ENCODE measurements around the gene G2E3. TPM values are rescaled to one million over a fixed set of nuclear protein-coding genes. Genes with fewer than 3 reads are reported as not detected.
A peak's percentile ranks its signal among the peaks of the same experiment; 100 is the strongest.

G2E3 gene
- total and polyA plus RNA-seq, 2 donors from 2014 or later = 4.4 to 20.5 TPM

DNA sequence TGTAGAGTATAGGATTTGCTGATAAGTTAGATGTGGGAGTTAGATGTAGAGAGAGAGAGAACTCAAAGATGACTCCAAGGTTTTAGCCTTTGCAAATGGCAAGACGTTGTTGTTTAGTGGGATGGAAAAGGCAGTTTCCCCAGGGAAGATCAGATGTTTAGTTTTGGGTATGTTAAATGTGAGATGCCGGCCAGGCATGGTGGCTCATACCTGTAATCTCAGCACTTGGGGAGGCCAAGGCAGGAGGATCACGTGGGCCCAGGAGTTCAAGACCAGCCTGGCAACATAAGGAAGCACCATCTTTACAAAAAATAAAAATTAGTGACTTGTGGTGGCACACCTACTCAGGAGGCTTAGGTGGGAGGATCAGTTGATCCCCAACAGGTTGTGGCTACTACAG lies 96.7 kb downstream of the G2E3 start:
- intact Hi-C loops (cut with DNase I) = no loop called here
- Histone ChIP-seq H3K4me3 (ENCODE audit: low read length in 3 of 3) (no peak overlapping the region), H3K9ac (ENCODE audit: low read length in 3 of 3) (no peak overlapping the region), H3K4me1 (ENCODE audit: control insufficient read depth in 2 of 3, insufficient read depth in 2 of 3, low read depth in 1 of 3, low read length in 3 of 3) (no peaks in the 10 kb centered on the region), H3K27ac (ENCODE audit: low read depth in 2 of 2, low read length in 2 of 2) (no peak overlapping the region), H3K27me3 (ENCODE audit: control insufficient read depth, insufficient read depth, low read length) (no peaks in the 10 kb centered on the region), H3K36me3 (ENCODE audit: control insufficient read depth in 2 of 3, insufficient read depth in 3 of 3, low read length in 3 of 3) (peaks cover 6 to 25% (median 17%) of the 10 kb centered on the region in 3 donors), H3K9me3 (ENCODE audit: control insufficient read depth in 2 of 3, insufficient read depth in 1 of 3, low read length in 3 of 3) (no peaks in the 10 kb centered on the region)
- DNase-seq = no peak
- FAIRE-seq = no peak
- TF ChIP-seq, protein P1, sequence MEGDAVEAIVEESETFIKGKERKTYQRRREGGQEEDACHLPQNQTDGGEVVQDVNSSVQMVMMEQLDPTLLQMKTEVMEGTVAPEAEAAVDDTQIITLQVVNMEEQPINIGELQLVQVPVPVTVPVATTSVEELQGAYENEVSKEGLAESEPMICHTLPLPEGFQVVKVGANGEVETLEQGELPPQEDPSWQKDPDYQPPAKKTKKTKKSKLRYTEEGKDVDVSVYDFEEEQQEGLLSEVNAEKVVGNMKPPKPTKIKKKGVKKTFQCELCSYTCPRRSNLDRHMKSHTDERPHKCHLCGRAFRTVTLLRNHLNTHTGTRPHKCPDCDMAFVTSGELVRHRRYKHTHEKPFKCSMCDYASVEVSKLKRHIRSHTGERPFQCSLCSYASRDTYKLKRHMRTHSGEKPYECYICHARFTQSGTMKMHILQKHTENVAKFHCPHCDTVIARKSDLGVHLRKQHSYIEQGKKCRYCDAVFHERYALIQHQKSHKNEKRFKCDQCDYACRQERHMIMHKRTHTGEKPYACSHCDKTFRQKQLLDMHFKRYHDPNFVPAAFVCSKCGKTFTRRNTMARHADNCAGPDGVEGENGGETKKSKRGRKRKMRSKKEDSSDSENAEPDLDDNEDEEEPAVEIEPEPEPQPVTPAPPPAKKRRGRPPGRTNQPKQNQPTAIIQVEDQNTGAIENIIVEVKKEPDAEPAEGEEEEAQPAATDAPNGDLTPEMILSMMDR (IDR thresholded peaks at IDR 0.05; ENCODE audit: borderline replicate concordance, extremely low read depth, insufficient read depth) = no peak

DNA sequence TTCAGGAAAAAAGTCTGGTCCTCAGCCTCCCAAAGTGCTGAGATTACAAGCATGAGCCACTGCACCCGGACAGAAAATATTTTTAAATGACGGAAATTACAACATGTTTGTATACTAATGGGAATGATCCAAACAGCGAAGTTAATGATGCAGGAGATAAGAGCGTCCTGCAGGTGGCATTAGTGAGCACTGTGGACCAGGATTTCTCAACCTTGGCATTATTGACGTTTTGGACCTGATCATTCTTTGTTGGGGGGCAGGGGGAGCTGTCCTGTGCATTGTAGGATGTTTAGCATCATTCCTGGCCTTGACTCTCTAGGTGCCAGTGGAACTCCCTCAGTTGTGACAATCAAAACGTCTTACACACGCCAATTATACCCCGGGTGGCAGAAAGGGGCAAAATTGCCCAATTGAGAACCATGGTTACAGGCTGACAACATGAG lies 97.3 kb downstream of the G2E3 start:
- H3K27ac ChIP-seq (ENCODE audit: low read depth in 2 of 2, low read length in 2 of 2) = no peak overlapping the region
- H3K9me3 ChIP-seq (ENCODE audit: control insufficient read depth in 2 of 3, insufficient read depth in 1 of 3, low read length in 3 of 3) = no peaks in the 10 kb centered on the region
- no peak for FAIRE-seq
- no peaks in the 10 kb centered on the region for H3K27me3 ChIP-seq (ENCODE audit: control insufficient read depth, insufficient read depth, low read length)
- peak in 1 of 5 donors; percentile 29 for DNase-seq
- H3K4me1 ChIP-seq (ENCODE audit: control insufficient read depth in 2 of 3, insufficient read depth in 2 of 3, low read depth in 1 of 3, low read length in 3 of 3) = no peaks in the 10 kb centered on the region
- TF ChIP-seq, protein P1 (IDR thresholded peaks at IDR 0.05; ENCODE audit: borderline replicate concordance, extremely low read depth, insufficient read depth) = peak; percentile 62
- intact Hi-C loops (cut with DNase I) = no loop called here
- no peak overlapping the region for H3K9ac ChIP-seq (ENCODE audit: low read length in 3 of 3)
- H3K36me3 ChIP-seq (ENCODE audit: control insufficient read depth in 2 of 3, insufficient read depth in 3 of 3, low read length in 3 of 3) = peaks cover 5 to 24% (median 17%) of the 10 kb centered on the region in 3 donors
- H3K4me3 ChIP-seq (ENCODE audit: low read length in 3 of 3) = no peak overlapping the region

DNA sequence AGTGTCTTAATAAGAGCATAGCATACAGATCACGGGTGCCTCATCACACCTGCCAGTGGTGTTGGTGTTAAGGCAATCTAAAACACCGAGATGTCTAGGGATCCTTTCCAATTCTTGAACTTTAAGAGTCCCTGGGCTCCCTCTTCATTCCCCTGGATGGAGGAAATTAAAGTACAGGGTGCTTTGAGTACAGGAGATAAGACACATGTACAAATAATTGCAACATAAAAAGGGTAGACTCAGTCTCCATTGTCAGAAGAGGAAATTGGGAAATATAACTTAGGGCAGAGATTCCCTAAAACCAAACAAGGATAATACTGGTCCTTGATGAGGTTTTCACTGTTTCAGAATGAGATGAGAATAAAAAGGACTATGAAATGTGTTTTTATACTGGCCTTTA lies 98.1 kb downstream of the G2E3 start:
- Histone ChIP-seq H3K27ac (ENCODE audit: low read depth in 2 of 2, low read length in 2 of 2) (no peak overlapping the region), H3K27me3 (ENCODE audit: control insufficient read depth, insufficient read depth, low read length) (no peaks in the 10 kb centered on the region), H3K4me1 (ENCODE audit: control insufficient read depth in 2 of 3, insufficient read depth in 2 of 3, low read depth in 1 of 3, low read length in 3 of 3) (no peaks in the 10 kb centered on the region), H3K9ac (ENCODE audit: low read length in 3 of 3) (no peak overlapping the region), H3K9me3 (ENCODE audit: control insufficient read depth in 2 of 3, insufficient read depth in 1 of 3, low read length in 3 of 3) (no peaks in the 10 kb centered on the region), H3K4me3 (ENCODE audit: low read length in 3 of 3) (no peak overlapping the region), H3K36me3 (ENCODE audit: control insufficient read depth in 2 of 3, insufficient read depth in 3 of 3, low read length in 3 of 3) (peaks cover 2 to 17% (median 14%) of the 10 kb centered on the region in 3 donors)
- intact Hi-C loops (cut with DNase I) = no loop called here
- no peak for FAIRE-seq
- DNase-seq = no peak
- TF ChIP-seq, protein P1 (IDR thresholded peaks at IDR 0.05; ENCODE audit: borderline replicate concordance, extremely low read depth, insufficient read depth) = no peak

DNA sequence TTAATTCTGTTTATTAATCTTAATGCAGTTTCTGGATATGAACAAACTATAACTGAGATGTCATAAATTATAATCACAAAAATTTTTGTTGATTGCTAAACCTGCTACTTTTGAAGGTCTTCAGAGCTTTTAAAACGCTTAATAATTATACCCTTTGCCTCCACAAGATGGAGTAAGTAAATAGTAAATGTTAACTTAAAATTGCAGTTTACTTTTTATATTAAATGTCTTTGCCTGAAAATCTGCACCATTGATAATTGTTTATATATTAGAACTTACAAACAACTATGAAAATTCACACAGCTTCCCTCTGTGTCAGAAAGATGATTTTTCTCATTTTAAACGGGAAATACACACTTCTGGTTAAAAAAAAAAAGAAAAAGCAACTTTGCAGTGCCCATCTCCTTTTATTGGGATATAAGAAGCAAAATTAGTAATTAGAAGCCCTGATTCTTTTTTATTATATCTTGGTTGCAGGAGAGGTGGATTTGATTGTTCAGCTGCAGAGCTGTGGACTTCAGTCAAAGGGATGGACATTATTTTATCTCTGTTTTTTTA lies 98.7 kb downstream of the G2E3 start:
- no peak overlapping the region for H3K4me3 ChIP-seq (ENCODE audit: low read length in 3 of 3)
- peak in 1 of 5 donors; percentile 13 for DNase-seq
- no peak overlapping the region for H3K27ac ChIP-seq (ENCODE audit: low read depth in 2 of 2, low read length in 2 of 2)
- peaks cover 2 to 15% (median 14%) of the 10 kb centered on the region in 3 donors for H3K36me3 ChIP-seq (ENCODE audit: control insufficient read depth in 2 of 3, insufficient read depth in 3 of 3, low read length in 3 of 3)
- H3K27me3 ChIP-seq (ENCODE audit: control insufficient read depth, insufficient read depth, low read length) = no peaks in the 10 kb centered on the region
- H3K4me1 ChIP-seq (ENCODE audit: control insufficient read depth in 2 of 3, insufficient read depth in 2 of 3, low read depth in 1 of 3, low read length in 3 of 3) = no peaks in the 10 kb centered on the region
- H3K9ac ChIP-seq (ENCODE audit: low read length in 3 of 3) = no peak overlapping the region
- intact Hi-C loops (cut with DNase I) = no loop called here
- H3K9me3 ChIP-seq (ENCODE audit: control insufficient read depth in 2 of 3, insufficient read depth in 1 of 3, low read length in 3 of 3) = no peaks in the 10 kb centered on the region
- FAIRE-seq = peak; percentile 73
- TF ChIP-seq, protein P1 (IDR thresholded peaks at IDR 0.05; ENCODE audit: borderline replicate concordance, extremely low read depth, insufficient read depth) = peak; percentile 20
